GM13976 (cell line): Measurements from ENCODE around the gene KRTCAP2.
A peak's percentile ranks its signal among the peaks of the same experiment; 100 is the strongest.

Experiments
- DNase-seq: peaks from one replicate; pipeline ENCODE4 v3.0.0; 2012; ENCODE audit warnings: low spot score
- CTCF ChIP-seq: IDR thresholded peaks from 2 replicates; pipeline ENCODE4 v1.5.1; 2012; ENCODE audit warnings: borderline replicate concordance, mild to moderate bottlenecking; ENCODE audit not compliant: insufficient read depth; ENCODE audit errors: extremely low read depth, missing control alignments, control extremely low read depth
- in situ Hi-C: fragments of 300-500 bp; cut with MboI; formaldehyde crosslinking; loops from one replicate; pipeline ENCODE4 v1.12.0; 2022; ENCODE audit warnings: low sequenced_read_pairs, mixed read lengths, inconsistent platforms; ENCODE audit not compliant: unreplicated experiment

KRTCAP2 gene

GRCh38 chr1:155135415-155136028, 37.6 kb downstream of the KRTCAP2 start, which contains the start of gene SLC50A1:
TSS of gene SLC50A1 (plus strand) at chr1:155135852. CDS start at chr1:155135912, 60 bp downstream.
- in situ Hi-C loops: no loop called here
- no peak for TF ChIP-seq CTCF
- peak; percentile 97 for DNase-seq

- TF ChIP-seq CTCF: no peak
- no peak for DNase-seq
- in situ Hi-C loops: no loop called here
These were observed 38.2 kb downstream of the KRTCAP2 start for GRCh38 chr1:155134880-155135414.

GRCh38 chr1:155134322-155134721, 38.8 kb downstream of the KRTCAP2 start:
- DNase-seq: no peak
- no peak for TF ChIP-seq CTCF
- in situ Hi-C loops: no loop called here

GRCh38 chr1:155133799-155134281, 39.3 kb downstream of the KRTCAP2 start:
- no peak for DNase-seq
- in situ Hi-C loops: no loop called here

GRCh38 chr1:155131856-155132255, 41.2 kb downstream of the KRTCAP2 start:
- no peak for TF ChIP-seq CTCF
- no peak for DNase-seq
- in situ Hi-C loops: no loop called here

More at GRCh38 chr1:155133799-155134281, 39.3 kb downstream of the KRTCAP2 start:
- no peak for TF ChIP-seq CTCF

- in situ Hi-C loops: no loop called here
- no peak for TF ChIP-seq CTCF
- DNase-seq: no peak
These were observed 41.8 kb downstream of the KRTCAP2 start for GRCh38 chr1:155131285-155131684.
